Endodermal cell (in vitro differentiated cells): Measurements from ENCODE around the gene ICAM3. TPM values are rescaled to one million over a fixed set of nuclear protein-coding genes. Genes with fewer than 3 reads are reported as not detected.
"Not testable (repeated sequence)": the region's sequence is repeated elsewhere in the genome, so short reads cannot be mapped to it uniquely, and the experiment has no call there.

Experiments
- DNase-seq: peaks from one replicate; pipeline ENCODE4 v3.0.0-alpha.2; 2017
- H3K27ac ChIP-seq: 2 replicates; pipeline ENCODE4 v1.5.1; 2013; ENCODE audit warnings: mild to moderate bottlenecking, low read depth, low read length, moderate library complexity
- H3K27me3 ChIP-seq: 2 replicates; pipeline ENCODE4 v1.6.1; 2013; ENCODE audit warnings: mild to moderate bottlenecking, low read length, moderate library complexity; ENCODE audit not compliant: insufficient read depth, control insufficient read depth, poor library complexity, severe bottlenecking
- H3K36me3 ChIP-seq: 2 replicates; pipeline ENCODE4 v1.7.0; 2013; ENCODE audit warnings: mild to moderate bottlenecking, low read length, moderate library complexity; ENCODE audit not compliant: control insufficient read depth, insufficient read depth
- H3K4me1 ChIP-seq: one replicate; pipeline ENCODE4 v1.7.0; 2013; ENCODE audit warnings: low read length; ENCODE audit not compliant: control insufficient read depth, insufficient read depth
- H3K4me3 ChIP-seq: 2 replicates; pipeline ENCODE4 v1.5.1; 2013; ENCODE audit warnings: mild to moderate bottlenecking, low read length, moderate library complexity
- H3K9ac ChIP-seq: 2 replicates; pipeline ENCODE4 v1.6.1; 2013; ENCODE audit warnings: mild to moderate bottlenecking, low read length, moderate library complexity; ENCODE audit not compliant: poor library complexity, severe bottlenecking; ENCODE audit errors: extremely low read depth
- H3K9me3 ChIP-seq: 2 replicates; pipeline ENCODE4 v1.6.1; 2013; ENCODE audit warnings: mild to moderate bottlenecking, low read length, moderate library complexity; ENCODE audit not compliant: control insufficient read depth
- H3K27ac Mint-ChIP-seq: 2 replicates; pipeline ENCODE4 v1.8.0; 2020; ENCODE audit warnings: mixed read lengths
- H3K27me3 Mint-ChIP-seq: 2 replicates; pipeline ENCODE4 v1.8.0; 2021; ENCODE audit warnings: mild to moderate bottlenecking, mixed read lengths; ENCODE audit not compliant: insufficient read depth
- H3K36me3 Mint-ChIP-seq: 2 replicates; pipeline ENCODE4 v1.8.0; 2020; ENCODE audit warnings: low read depth, mixed read lengths
- H3K4me1 Mint-ChIP-seq: 2 replicates; pipeline ENCODE4 v1.8.0; 2020; ENCODE audit warnings: mixed read lengths
- H3K4me3 Mint-ChIP-seq: 2 replicates; pipeline ENCODE4 v1.8.0; 2020; ENCODE audit warnings: mild to moderate bottlenecking, moderate library complexity, mixed read lengths
- H3K9me3 Mint-ChIP-seq: 2 replicates; pipeline ENCODE4 v1.8.0; 2020; ENCODE audit warnings: mild to moderate bottlenecking, mixed read lengths
- CTCF ChIP-seq: fragments of 200-600 bp; sonication (generic); conservative IDR thresholded peaks from 2 replicates; pipeline ENCODE4 v1.5.0; 2021; ENCODE audit warnings: antibody characterized with exemption, mild to moderate bottlenecking
- WGBS, 2 experiments: methylation state at CpG; one replicate each; pipeline versions ENCODE4 v1.1.5 to v1.1.7; 2013; ENCODE audit warnings: missing lambda C conversion rate in 2 of 2, mixed read lengths in 1 of 2; ENCODE audit not compliant: insufficient coverage in 1 of 2, insufficient read length in 1 of 2; 5-methylcytosine and 5-hydroxymethylcytosine counted together
- total RNA-seq, 2 donors: library from RNA; stranded (reverse); fragmentation: NEBNext Ultra II Directional in 1 of 2; extraction: Animal tissue kit (Norgen Biotek cat#: 25700) in 1 of 2; gene quantifications; 2 replicates in 1 of 2; 3 replicates in 1 of 2; pipeline ENCODE4 v1.2.1, GENCODE V29; 2021

ICAM3 gene
- total RNA-seq, 2 donors from 2014 or later = 2.7 to 13.7 TPM

DNA sequence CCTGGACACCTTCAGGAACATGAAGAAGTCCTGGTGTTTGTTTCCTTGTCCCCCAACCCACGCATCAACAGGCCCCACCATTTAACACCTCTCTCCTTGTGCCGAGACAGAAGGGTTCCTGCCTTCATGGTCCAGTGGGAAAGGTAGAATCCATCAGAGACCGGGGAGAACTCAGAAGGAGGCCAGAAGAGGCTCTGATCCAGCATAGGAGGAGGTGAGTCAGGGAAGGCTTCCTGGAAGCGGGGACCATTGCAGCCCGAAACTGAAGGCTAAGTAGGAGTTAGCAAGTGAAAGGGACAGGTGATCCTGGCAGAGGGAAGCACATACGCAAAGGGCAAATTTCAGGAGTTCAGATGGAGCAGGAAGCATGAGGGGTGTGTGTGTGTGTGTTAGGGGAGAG, 484 bp downstream of the ICAM3 start:
- no peak for DNase-seq
- H3K9ac ChIP-seq = no peak overlapping the region
- H3K9me3 ChIP-seq = no peaks in the 10 kb centered on the region
- H3K4me1 ChIP-seq = no peaks in the 10 kb centered on the region
- H3K27me3 Mint-ChIP-seq = no peaks in the 10 kb centered on the region
- no peak overlapping the region for H3K4me3 ChIP-seq
- H3K4me1 Mint-ChIP-seq = peaks cover 5% of the 10 kb centered on the region
- no peaks in the 10 kb centered on the region for H3K36me3 Mint-ChIP-seq
- H3K27ac ChIP-seq = no peak overlapping the region
- no peaks in the 10 kb centered on the region for H3K27me3 ChIP-seq
- 84 to 86% methylated on average over 5 to 6 of the region's 6 CpGs for WGBS, 2 experiments
- H3K36me3 ChIP-seq = no peaks in the 10 kb centered on the region
- TF ChIP-seq CTCF = no peak
- no peak overlapping the region for H3K27ac Mint-ChIP-seq
- no peak overlapping the region for H3K4me3 Mint-ChIP-seq
- no peaks in the 10 kb centered on the region for H3K9me3 Mint-ChIP-seq

GRCh38 chr19:10336725-10337124, 2.7 kb downstream of the ICAM3 start:
- not testable (repeated sequence) for H3K27me3 ChIP-seq, H3K9me3 ChIP-seq, DNase-seq, H3K36me3 Mint-ChIP-seq, H3K4me3 ChIP-seq, H3K27me3 Mint-ChIP-seq, H3K4me3 Mint-ChIP-seq, H3K27ac ChIP-seq, H3K9me3 Mint-ChIP-seq, H3K36me3 ChIP-seq, H3K27ac Mint-ChIP-seq, H3K4me1 ChIP-seq, H3K9ac ChIP-seq
- H3K4me1 Mint-ChIP-seq = peaks cover 12% of the 10 kb centered on the region
- 89 to 94% methylated on average over 7 to 9 of the region's 9 CpGs for WGBS, 2 experiments

GRCh38 chr19:10335352-10335985, 4.0 kb downstream of the ICAM3 start:
- DNase-seq = peak; percentile 71
- peaks cover 2% of the 10 kb centered on the region for H3K36me3 ChIP-seq
- H3K9me3 Mint-ChIP-seq = no peaks in the 10 kb centered on the region
- H3K4me1 ChIP-seq = peaks cover 3% of the 10 kb centered on the region
- H3K9me3 ChIP-seq = no peaks in the 10 kb centered on the region
- no peak overlapping the region for H3K9ac ChIP-seq
- 69 to 70% methylated on average over 18 to 26 of the region's 26 CpGs for WGBS, 2 experiments
- peaks cover 1% of the 10 kb centered on the region for H3K36me3 Mint-ChIP-seq
- peak; percentile 18 for TF ChIP-seq CTCF
- no peaks in the 10 kb centered on the region for H3K27me3 ChIP-seq
- H3K4me3 Mint-ChIP-seq = peak overlapping the region; percentile 94
- H3K27me3 Mint-ChIP-seq = no peaks in the 10 kb centered on the region
- no peak overlapping the region for H3K4me3 ChIP-seq
- no peak overlapping the region for H3K27ac ChIP-seq
- peaks cover 12% of the 10 kb centered on the region for H3K4me1 Mint-ChIP-seq
- H3K27ac Mint-ChIP-seq = no peak overlapping the region
